ENCODE data around the gene PHF20. TPM values are rescaled to one million over a fixed set of nuclear protein-coding genes. Genes with fewer than 3 reads are reported as not detected.
A peak's percentile ranks its signal among the peaks of the same experiment; 100 is the strongest.

Gene PHF20
- total RNA-seq, 2 experiments from 2014 or later = 39.8 to 46.0 TPM

DNA sequence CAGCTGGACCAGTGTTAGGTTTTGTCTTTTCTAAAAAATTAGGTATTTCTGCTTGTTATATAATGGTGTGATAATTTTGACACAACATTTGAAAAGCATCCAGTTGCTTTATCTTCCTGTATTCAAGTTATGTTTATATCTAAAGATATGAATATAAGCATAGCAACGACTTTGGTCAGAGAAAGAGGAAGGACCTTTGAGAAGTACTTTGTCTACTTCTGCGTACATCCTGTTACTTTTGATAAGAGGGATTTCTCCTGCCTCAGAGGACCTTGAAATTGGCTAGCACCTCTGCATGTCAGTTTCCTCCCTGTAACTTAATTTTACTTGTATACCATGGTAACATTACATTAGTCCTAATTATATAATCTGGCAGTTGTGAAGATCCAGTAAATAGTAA is 24.8 kb downstream of the PHF20 start:
- Mint-ChIP-seq H3K27me3 (ENCODE audit: low read depth) (no peaks in the 10 kb centered on the region), H3K4me3 (no peak overlapping the region), H3K9me3 (no peaks in the 10 kb centered on the region), H3K4me1 (ENCODE audit: low read depth) (peaks cover 43% of the 10 kb centered on the region), H3K36me3 (ENCODE audit: low read depth) (peaks cover 10% of the 10 kb centered on the region), H3K27ac (no peak overlapping the region)
- no peak for DNase-seq
- intact Hi-C loops (cut with micrococcal nuclease) = no loop called here
- CTCF ChIA-PET = no interaction called here

- peaks cover 13% of the 10 kb centered on the region for H3K4me1 Mint-ChIP-seq (ENCODE audit: low read depth)
- intact Hi-C loops (cut with micrococcal nuclease) = no loop called here
- H3K36me3 Mint-ChIP-seq (ENCODE audit: low read depth) = peaks cover 13% of the 10 kb centered on the region
- H3K9me3 Mint-ChIP-seq = no peaks in the 10 kb centered on the region
- CTCF ChIA-PET = interaction anchor here (0.6 to 0.8 kb wide), 2 partner anchors 23 to 336 kb away, joined by 3 to 5 read pairs; no protein-coding TSS in a partner anchor
- H3K27me3 Mint-ChIP-seq (ENCODE audit: low read depth) = no peaks in the 10 kb centered on the region
- H3K4me3 Mint-ChIP-seq = no peak overlapping the region
- no peak for DNase-seq
- H3K27ac Mint-ChIP-seq = peak overlapping the region; percentile 16
Measured at GRCh38 chr20:35801865-35802264, 30.1 kb downstream of the PHF20 start.

DNA sequence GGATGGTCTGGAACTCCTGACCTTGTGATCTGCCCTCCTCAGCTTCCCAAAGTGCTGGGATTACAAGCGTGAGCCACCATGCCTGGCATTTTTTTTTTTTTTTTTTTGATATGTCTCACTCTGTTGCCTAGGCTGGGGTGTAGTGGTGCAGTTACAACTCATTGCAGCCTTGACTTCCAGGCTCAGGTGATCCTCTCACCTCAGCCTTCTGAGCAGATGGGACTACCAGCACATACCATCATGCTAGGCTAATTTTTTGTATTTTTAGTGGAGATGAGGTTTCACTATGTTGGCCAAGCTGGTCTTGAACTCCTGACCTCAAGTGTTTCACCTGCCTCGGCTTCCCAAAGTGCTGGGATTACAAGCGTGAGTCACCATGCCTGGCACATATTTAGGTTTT is 34.3 kb downstream of the PHF20 start:
- no peak for DNase-seq
- no peak overlapping the region for H3K4me3 Mint-ChIP-seq
- CTCF ChIA-PET = no interaction called here
- H3K27ac Mint-ChIP-seq = no peak overlapping the region
- intact Hi-C loops (cut with micrococcal nuclease) = no loop called here
- H3K27me3 Mint-ChIP-seq (ENCODE audit: low read depth) = no peaks in the 10 kb centered on the region
- no peaks in the 10 kb centered on the region for H3K9me3 Mint-ChIP-seq
- H3K4me1 Mint-ChIP-seq (ENCODE audit: low read depth) = peaks cover 7% of the 10 kb centered on the region
- H3K36me3 Mint-ChIP-seq (ENCODE audit: low read depth) = peaks cover 21% of the 10 kb centered on the region

GRCh38 chr20:35807877-35808276 is 36.1 kb downstream of the PHF20 start:
- H3K27me3 Mint-ChIP-seq (ENCODE audit: low read depth) = no peaks in the 10 kb centered on the region
- CTCF ChIA-PET = no interaction called here
- no peak overlapping the region for H3K27ac Mint-ChIP-seq
- H3K4me3 Mint-ChIP-seq = no peak overlapping the region
- H3K36me3 Mint-ChIP-seq (ENCODE audit: low read depth) = peaks cover 17% of the 10 kb centered on the region
- intact Hi-C loops (cut with micrococcal nuclease) = no loop called here
- no peaks in the 10 kb centered on the region for H3K9me3 Mint-ChIP-seq
- no peak for DNase-seq
- peaks cover 5% of the 10 kb centered on the region for H3K4me1 Mint-ChIP-seq (ENCODE audit: low read depth)

GRCh38 chr20:35820715-35821114 is 48.9 kb downstream of the PHF20 start:
- H3K27ac Mint-ChIP-seq = no peak overlapping the region

DNA sequence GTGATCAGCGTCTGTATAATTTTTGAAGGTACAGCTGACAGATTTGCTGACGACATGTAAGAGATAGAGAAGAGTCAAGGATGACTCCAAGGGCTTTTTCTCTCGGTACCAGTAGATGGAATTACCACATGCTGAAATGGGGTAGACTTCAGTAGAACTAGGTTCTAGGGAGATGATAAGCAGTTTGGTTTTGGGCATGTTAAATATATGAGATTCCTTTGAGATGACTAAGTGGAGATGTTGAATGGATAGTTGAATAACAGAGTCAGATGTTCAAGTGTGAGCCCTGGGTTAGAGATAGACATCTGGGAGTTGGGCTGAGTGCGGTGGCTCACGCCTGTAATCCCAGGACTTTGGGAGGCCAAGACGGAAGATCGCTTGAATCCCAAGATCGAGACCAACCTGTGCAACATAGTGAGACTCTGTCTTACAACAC is 50.0 kb downstream of the PHF20 start:
- H3K4me1 Mint-ChIP-seq (ENCODE audit: low read depth) = peaks cover 31% of the 10 kb centered on the region
- no peak overlapping the region for H3K4me3 Mint-ChIP-seq
- no peak overlapping the region for H3K27ac Mint-ChIP-seq
- no peak for DNase-seq
- H3K36me3 Mint-ChIP-seq (ENCODE audit: low read depth) = peaks cover 17% of the 10 kb centered on the region
- CTCF ChIA-PET = no interaction called here
- intact Hi-C loops (cut with micrococcal nuclease) = no loop called here
- H3K9me3 Mint-ChIP-seq = no peaks in the 10 kb centered on the region
- no peaks in the 10 kb centered on the region for H3K27me3 Mint-ChIP-seq (ENCODE audit: low read depth)

More at GRCh38 chr20:35820715-35821114, 48.9 kb downstream of the PHF20 start:
- CTCF ChIA-PET = no interaction called here
- H3K36me3 Mint-ChIP-seq (ENCODE audit: low read depth) = peaks cover 17% of the 10 kb centered on the region
- no peaks in the 10 kb centered on the region for H3K27me3 Mint-ChIP-seq (ENCODE audit: low read depth)
- intact Hi-C loops (cut with micrococcal nuclease) = no loop called here
- H3K4me1 Mint-ChIP-seq (ENCODE audit: low read depth) = peaks cover 27% of the 10 kb centered on the region
- H3K9me3 Mint-ChIP-seq = no peaks in the 10 kb centered on the region
- no peak for DNase-seq
- no peak overlapping the region for H3K4me3 Mint-ChIP-seq

- Mint-ChIP-seq H3K4me3 (no peak overlapping the region), H3K27ac (no peak overlapping the region), H3K4me1 (ENCODE audit: low read depth) (peaks cover 31% of the 10 kb centered on the region), H3K27me3 (ENCODE audit: low read depth) (no peaks in the 10 kb centered on the region), H3K9me3 (no peaks in the 10 kb centered on the region), H3K36me3 (ENCODE audit: low read depth) (peaks cover 17% of the 10 kb centered on the region)
- no peak for DNase-seq
- intact Hi-C loops (cut with micrococcal nuclease) = no loop called here
- CTCF ChIA-PET = no interaction called here
Measured at GRCh38 chr20:35823147-35823546, 51.3 kb downstream of the PHF20 start.

DNA sequence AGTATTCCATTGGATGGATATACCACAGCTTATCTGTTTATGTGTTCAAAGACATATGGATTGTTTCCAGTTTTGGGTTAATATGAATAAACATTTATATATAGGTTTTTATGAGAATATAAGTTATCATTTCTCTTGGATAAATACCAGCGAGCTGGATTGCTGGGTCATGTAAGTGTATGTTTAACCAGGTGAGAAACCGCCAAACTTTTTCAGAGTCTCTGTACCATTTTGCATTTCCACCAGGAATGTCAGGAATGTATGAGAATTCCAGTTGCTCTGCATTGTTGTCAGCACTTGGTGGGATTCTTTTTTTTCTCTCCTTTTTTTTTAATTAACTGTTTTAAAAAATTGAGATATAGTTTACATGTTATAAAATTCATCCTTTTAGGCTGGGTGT is 52.1 kb downstream of the PHF20 start:
- Mint-ChIP-seq H3K36me3 (ENCODE audit: low read depth) (peaks cover 16% of the 10 kb centered on the region), H3K27ac (no peak overlapping the region), H3K27me3 (ENCODE audit: low read depth) (no peaks in the 10 kb centered on the region), H3K4me1 (ENCODE audit: low read depth) (peaks cover 25% of the 10 kb centered on the region), H3K4me3 (no peak overlapping the region), H3K9me3 (no peaks in the 10 kb centered on the region)
- no peak for DNase-seq
- intact Hi-C loops (cut with micrococcal nuclease) = no loop called here
- CTCF ChIA-PET = no interaction called here

DNA sequence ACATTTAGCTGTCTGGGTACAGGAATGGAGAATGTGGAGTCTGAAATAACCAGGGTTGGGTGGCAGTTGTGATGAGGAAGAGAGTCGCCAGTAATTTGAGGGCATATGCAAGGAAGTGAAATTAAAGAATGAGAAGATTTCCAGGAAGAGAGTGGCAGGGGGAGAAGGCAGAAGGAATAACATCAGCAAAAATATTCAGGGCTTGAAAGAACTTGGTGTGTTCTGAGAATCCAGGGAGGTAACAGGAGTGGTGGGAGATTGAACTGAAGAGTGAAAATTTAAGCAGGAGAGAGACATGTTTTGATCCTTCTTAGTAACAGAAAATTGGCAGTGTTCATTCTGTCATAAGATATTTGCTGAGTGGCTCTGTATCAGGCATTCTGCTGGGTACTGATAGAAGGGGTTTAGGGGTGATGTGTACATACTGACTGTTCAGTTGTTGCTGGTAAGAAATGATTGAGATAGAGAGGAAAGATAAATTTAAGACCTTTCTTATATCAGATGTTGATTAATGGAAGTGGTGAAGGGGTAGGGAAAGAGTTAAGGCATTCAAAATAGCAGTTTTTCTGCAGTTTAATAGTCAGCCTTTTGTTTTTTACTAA is 54.7 kb downstream of the PHF20 start:
- CTCF ChIA-PET = interaction anchor here (0.6 kb wide), 1 partner anchor 18 kb away, joined by 4 read pairs; no protein-coding TSS in a partner anchor
- Mint-ChIP-seq H3K27ac (no peak overlapping the region), H3K4me1 (ENCODE audit: low read depth) (peaks cover 22% of the 10 kb centered on the region), H3K4me3 (no peak overlapping the region), H3K36me3 (ENCODE audit: low read depth) (peaks cover 22% of the 10 kb centered on the region), H3K27me3 (ENCODE audit: low read depth) (no peaks in the 10 kb centered on the region), H3K9me3 (peaks cover 2% of the 10 kb centered on the region)
- DNase-seq = no peak
- intact Hi-C loops (cut with micrococcal nuclease) = no loop called here

DNA sequence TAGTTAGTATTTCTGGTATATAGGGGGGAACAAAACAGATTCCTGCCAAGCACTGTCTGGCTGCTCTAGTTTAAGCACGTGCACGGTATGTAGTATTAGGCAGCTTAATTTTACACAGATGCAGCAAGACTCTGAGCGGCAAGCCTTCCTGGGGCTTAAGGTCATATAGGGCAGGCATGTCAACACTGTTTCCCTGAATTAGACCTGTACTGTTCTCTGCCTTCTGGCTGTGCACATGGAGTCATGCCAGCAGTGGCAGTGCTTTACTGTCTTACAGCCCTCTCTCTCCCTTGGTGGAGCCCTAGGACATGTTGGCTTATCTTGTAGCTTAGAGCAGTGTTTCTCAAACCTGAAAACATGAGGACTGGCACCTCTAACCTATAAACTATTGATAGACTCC is 56.6 kb downstream of the PHF20 start:
- intact Hi-C loops (cut with micrococcal nuclease) = no loop called here
- Mint-ChIP-seq H3K4me3 (no peak overlapping the region), H3K27me3 (ENCODE audit: low read depth) (no peaks in the 10 kb centered on the region), H3K36me3 (ENCODE audit: low read depth) (peaks cover 21% of the 10 kb centered on the region), H3K9me3 (peaks cover 2% of the 10 kb centered on the region), H3K27ac (no peak overlapping the region), H3K4me1 (ENCODE audit: low read depth) (peaks cover 35% of the 10 kb centered on the region)
- no peak for DNase-seq
- CTCF ChIA-PET = no interaction called here

- intact Hi-C loops (cut with micrococcal nuclease) = no loop called here
- Mint-ChIP-seq H3K9me3 (peaks cover 2% of the 10 kb centered on the region), H3K4me3 (no peak overlapping the region), H3K4me1 (ENCODE audit: low read depth) (peaks cover 37% of the 10 kb centered on the region), H3K27ac (no peak overlapping the region), H3K27me3 (ENCODE audit: low read depth) (no peaks in the 10 kb centered on the region), H3K36me3 (ENCODE audit: low read depth) (peaks cover 19% of the 10 kb centered on the region)
- CTCF ChIA-PET = interaction anchor here (0.6 kb wide), 1 partner anchor 302 kb away, joined by 3 read pairs; no protein-coding TSS in a partner anchor
- no peak for DNase-seq
Measured at GRCh38 chr20:35828916-35829315, 57.1 kb downstream of the PHF20 start.

GRCh38 chr20:35830264-35830663 is 58.4 kb downstream of the PHF20 start:
- Mint-ChIP-seq H3K4me1 (ENCODE audit: low read depth) (peaks cover 45% of the 10 kb centered on the region), H3K9me3 (peaks cover 2% of the 10 kb centered on the region), H3K4me3 (no peak overlapping the region), H3K27ac (no peak overlapping the region), H3K27me3 (ENCODE audit: low read depth) (no peaks in the 10 kb centered on the region), H3K36me3 (ENCODE audit: low read depth) (peaks cover 18% of the 10 kb centered on the region)
- intact Hi-C loops (cut with micrococcal nuclease) = no loop called here
- CTCF ChIA-PET = no interaction called here
- no peak for DNase-seq

DNA sequence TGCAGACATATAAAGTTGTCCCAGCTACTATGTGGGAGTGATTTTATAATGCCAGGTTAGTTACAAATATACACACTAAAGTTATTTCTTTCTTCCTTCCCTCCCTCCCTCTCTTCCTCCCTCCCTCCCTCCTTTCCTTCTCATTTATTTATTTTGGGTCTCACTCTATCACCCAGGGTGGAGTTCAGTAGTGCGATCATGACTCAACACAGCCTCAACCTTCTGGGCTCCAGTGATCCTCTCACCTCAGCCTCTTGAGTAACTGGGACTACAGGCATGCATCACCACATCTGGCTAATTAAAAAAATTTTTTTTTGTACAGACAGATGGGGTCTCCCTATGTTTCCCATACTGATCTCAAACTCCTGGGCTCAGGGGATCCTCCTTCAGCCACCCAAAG is 59.2 kb downstream of the PHF20 start:
- Mint-ChIP-seq H3K9me3 (peaks cover 2% of the 10 kb centered on the region), H3K36me3 (ENCODE audit: low read depth) (peaks cover 18% of the 10 kb centered on the region), H3K4me3 (no peak overlapping the region), H3K27me3 (ENCODE audit: low read depth) (no peaks in the 10 kb centered on the region), H3K4me1 (ENCODE audit: low read depth) (peaks cover 46% of the 10 kb centered on the region), H3K27ac (no peak overlapping the region)
- DNase-seq = peak; percentile 37
- CTCF ChIA-PET = no interaction called here
- intact Hi-C loops (cut with micrococcal nuclease) = no loop called here

Measured in activated naive CD4-positive, alpha-beta T cell treated with anti-CD3 and anti-CD28 coated beads for 36 hours (primary cell).